Caco-2 (cell line): ENCODE results near the gene CYB561. TPM values are rescaled to one million over a fixed set of nuclear protein-coding genes. Genes with fewer than 3 reads are reported as not detected.

Source experiments
- Bru-seq: library from RNA; stranded (reverse); fragments of 400-500 nt; gene quantifications from one replicate; lab custom pipeline; 2021; lab: Mats Ljungman, UMichigan
- BruChase-seq, 2 experiments: library from RNA; stranded (reverse); fragments of 400-500 nt; gene quantifications; one replicate each; lab custom pipeline; 2021; lab: Mats Ljungman, UMichigan
- BruUV-seq: library from RNA; stranded (reverse); fragments of 400-500 nt; replicated peaks from 2 replicates; lab custom pipeline; 2021; lab: Mats Ljungman, UMichigan
- CTCF ChIA-PET: fragments of 300-600 bp; sonication (Branson Sonifier 250); formaldehyde crosslinking; loops from one replicate; lab custom pipeline; 2022; ENCODE audit warnings: antibody characterized with exemption; lab: Charles Lee
- POLR2A ChIA-PET: fragments of 300-600 bp; sonication (Branson Sonifier 250); formaldehyde crosslinking; loops from one replicate; lab custom pipeline; 2022; ENCODE audit warnings: antibody characterized with exemption; lab: Charles Lee
- DNase-seq, 2 experiments: peaks; one replicate each; pipeline versions ENCODE4 v3.0.0 to v3.0.0-alpha.2; 2020 to 2022
- H3K27me3 ChIP-seq: replicated peaks from 2 replicates; pipeline ENCODE4 v1.6.0; 2011; ENCODE audit warnings: low read length; ENCODE audit not compliant: control insufficient read depth, insufficient read depth
- H3K36me3 ChIP-seq: 2 replicates; pipeline ENCODE4 v1.5.1; 2011; ENCODE audit warnings: low read length; ENCODE audit not compliant: control insufficient read depth, insufficient read depth
- H3K4me1 ChIP-seq: fragments of 250-450 bp; sonication (Bioruptor Pico); 2 replicates; pipeline ENCODE4 v1.5.1; 2020; ENCODE audit warnings: mild to moderate bottlenecking
- H3K4me3 ChIP-seq: 2 replicates; pipeline ENCODE4 v1.5.1; 2011; ENCODE audit warnings: low read depth, mild to moderate bottlenecking, control low read depth, low read length
- H3K9me3 ChIP-seq: fragments of 250-450 bp; sonication (Bioruptor Pico); 2 replicates; pipeline ENCODE4 v1.5.1; 2020; ENCODE audit warnings: mild to moderate bottlenecking, moderate library complexity
- H3K27ac Mint-ChIP-seq: one replicate; pipeline ENCODE4 v1.8.0; 2022; ENCODE audit warnings: mixed read lengths; ENCODE audit not compliant: unreplicated experiment
- H3K27me3 Mint-ChIP-seq: one replicate; pipeline ENCODE4 v1.8.0; 2022; ENCODE audit warnings: mixed read lengths; ENCODE audit not compliant: insufficient read depth, unreplicated experiment
- H3K36me3 Mint-ChIP-seq: one replicate; pipeline ENCODE4 v1.8.0; 2022; ENCODE audit warnings: mild to moderate bottlenecking, mixed read lengths; ENCODE audit not compliant: insufficient read depth, unreplicated experiment
- H3K4me1 Mint-ChIP-seq: one replicate; pipeline ENCODE4 v1.8.0; 2022; ENCODE audit warnings: low read depth, mixed read lengths; ENCODE audit not compliant: unreplicated experiment
- H3K4me3 Mint-ChIP-seq: one replicate; pipeline ENCODE4 v1.8.0; 2022; ENCODE audit warnings: mild to moderate bottlenecking, moderate library complexity, mixed read lengths; ENCODE audit not compliant: unreplicated experiment
- H3K9me3 Mint-ChIP-seq: one replicate; pipeline ENCODE4 v1.8.0; 2022; ENCODE audit warnings: mixed read lengths; ENCODE audit not compliant: unreplicated experiment
- intact Hi-C: fragments of 100-400 bp; cut with micrococcal nuclease; formaldehyde crosslinking; loops from one replicate; pipeline ENCODE4 v1.10.0; 2022; ENCODE audit not compliant: unreplicated experiment
- long read RNA-seq: library from polyadenylated mRNA; stranded (forward); transcript quantifications from one replicate; pipeline ENCODE4 v2.0.0, GENCODE V29; 2022
- total RNA-seq: library from RNA; stranded (reverse); gene quantifications from 2 replicates; pipeline ENCODE4 v1.2.3, GENCODE V29; 2022
- TF ChIP-seq, protein P1 (sequence below), 2 experiments: fragments of 200-600 bp in 1 of 2; IDR thresholded peaks; 1 replicate in 1 of 2; 2 replicates in 1 of 2; pipeline versions ENCODE4 v1.5.1 to v1.8.0; 2011 to 2022; ENCODE audit warnings: antibody characterized with exemption in 1 of 2, control low read depth in 1 of 2, inconsistent platforms in 1 of 2, low read depth in 1 of 2, low read length in 1 of 2, mild to moderate bottlenecking in 1 of 2, moderate library complexity in 1 of 2; ENCODE audit not compliant: insufficient read depth in 1 of 2, severe bottlenecking in 1 of 2, unreplicated experiment in 1 of 2

CYB561 gene, protein sequence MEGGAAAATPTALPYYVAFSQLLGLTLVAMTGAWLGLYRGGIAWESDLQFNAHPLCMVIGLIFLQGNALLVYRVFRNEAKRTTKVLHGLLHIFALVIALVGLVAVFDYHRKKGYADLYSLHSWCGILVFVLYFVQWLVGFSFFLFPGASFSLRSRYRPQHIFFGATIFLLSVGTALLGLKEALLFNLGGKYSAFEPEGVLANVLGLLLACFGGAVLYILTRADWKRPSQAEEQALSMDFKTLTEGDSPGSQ
- total RNA-seq (46.3 and 48.3 TPM in 2 replicates), Bru-seq, nascent RNA (percentile 61 among the genes with signal in this experiment), BruChase-seq, experiment 1, labeled RNA remaining after a 2-hour chase (percentile 73 among the genes with signal in this experiment), BruChase-seq, experiment 2, labeled RNA remaining after a 6-hour chase (percentile 89 among the genes with signal in this experiment)
- long read RNA-seq, transcript CYB561-203 (6 exons, 3,151 nt): major isoform, 14 of 44 reads
- long read RNA-seq, transcript CYB561-201 (6 exons, 3,001 nt): major isoform, 14 of 44 reads
- long read RNA-seq, partial matches to known transcripts: 4 of 44 reads
- long read RNA-seq, other reads (novel, unspliced or antisense): 7 of 44 reads

DNA sequence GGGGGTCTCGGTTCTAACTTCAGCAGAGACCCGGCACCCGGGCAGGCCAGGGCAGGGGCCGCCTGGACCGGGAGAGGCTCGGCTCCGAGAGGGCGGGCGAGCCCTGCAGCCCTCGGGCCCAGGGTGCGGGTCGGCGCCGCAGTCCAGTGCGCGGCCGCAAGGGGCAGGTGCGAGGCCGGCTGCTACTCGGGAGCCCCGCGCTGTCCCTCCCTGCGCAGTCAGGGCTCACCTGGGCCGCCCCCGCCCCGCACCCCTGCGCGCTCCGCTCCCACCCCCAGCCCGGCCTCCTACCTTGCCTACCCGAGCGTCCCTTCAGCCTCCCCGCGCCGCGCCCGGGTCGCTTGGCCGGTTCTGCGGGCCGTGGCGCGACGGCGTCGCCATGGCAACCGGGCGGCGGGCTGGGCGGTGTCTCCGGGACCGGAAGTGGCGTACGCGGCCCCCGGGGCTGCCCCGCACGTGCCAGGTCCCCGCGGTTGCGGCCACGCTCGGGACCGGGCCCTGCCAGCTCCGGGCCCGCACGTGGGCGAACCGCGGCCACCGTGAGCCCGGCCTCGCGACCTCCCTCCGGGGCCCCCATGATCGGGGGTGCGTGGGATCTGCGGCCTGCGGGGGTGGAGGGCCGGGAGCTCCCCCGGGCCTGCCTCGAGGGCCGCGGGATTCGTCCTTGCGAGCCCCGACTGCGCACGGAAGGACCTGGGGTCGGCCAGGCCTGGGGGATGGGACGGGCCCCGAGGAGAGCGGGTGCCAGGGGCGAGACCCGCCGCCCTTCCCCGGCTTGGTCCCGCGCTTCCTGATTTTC lies at the start of gene CYB561:
Gene CYB561 (minus strand): TSS at position 353 of the 799 bp plus-strand sequence. CDS start 8,759 bp downstream, outside the sequence.
- ChIA-PET CTCF (interaction anchor here (0.5 to 3.0 kb wide), 8 partner anchors 11 to 296 kb away, joined by 3 to 17 read pairs (median 4); partner anchors contain the start of gene ACE), POLR2A (interaction anchor here (0.8 to 1.1 kb wide), 2 partner anchors 14 to 175 kb away, joined by 3 to 4 read pairs; no protein-coding TSS in a partner anchor)
- no peaks in the 10 kb centered on the region for H3K27me3 Mint-ChIP-seq
- Histone ChIP-seq H3K4me3 (peak within 1 kb of the TSS; percentile 85), H3K4me1 (peaks cover 14% of the 10 kb centered on the region), H3K9me3 (no peaks in the 10 kb centered on the region), H3K36me3 (no peaks in the 10 kb centered on the region), H3K27me3 (no peaks in the 10 kb centered on the region)
- peak; percentile 91 to 97 for DNase-seq
- intact Hi-C loops: loop anchor here (1.0 to 5.0 kb wide), 5 partner anchors 18 to 166 kb away; partner anchors contain the start of genes ACE, DCAF7 and KCNH6
- TF ChIP-seq, protein P1, sequence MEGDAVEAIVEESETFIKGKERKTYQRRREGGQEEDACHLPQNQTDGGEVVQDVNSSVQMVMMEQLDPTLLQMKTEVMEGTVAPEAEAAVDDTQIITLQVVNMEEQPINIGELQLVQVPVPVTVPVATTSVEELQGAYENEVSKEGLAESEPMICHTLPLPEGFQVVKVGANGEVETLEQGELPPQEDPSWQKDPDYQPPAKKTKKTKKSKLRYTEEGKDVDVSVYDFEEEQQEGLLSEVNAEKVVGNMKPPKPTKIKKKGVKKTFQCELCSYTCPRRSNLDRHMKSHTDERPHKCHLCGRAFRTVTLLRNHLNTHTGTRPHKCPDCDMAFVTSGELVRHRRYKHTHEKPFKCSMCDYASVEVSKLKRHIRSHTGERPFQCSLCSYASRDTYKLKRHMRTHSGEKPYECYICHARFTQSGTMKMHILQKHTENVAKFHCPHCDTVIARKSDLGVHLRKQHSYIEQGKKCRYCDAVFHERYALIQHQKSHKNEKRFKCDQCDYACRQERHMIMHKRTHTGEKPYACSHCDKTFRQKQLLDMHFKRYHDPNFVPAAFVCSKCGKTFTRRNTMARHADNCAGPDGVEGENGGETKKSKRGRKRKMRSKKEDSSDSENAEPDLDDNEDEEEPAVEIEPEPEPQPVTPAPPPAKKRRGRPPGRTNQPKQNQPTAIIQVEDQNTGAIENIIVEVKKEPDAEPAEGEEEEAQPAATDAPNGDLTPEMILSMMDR (IDR thresholded peaks at IDR 0.05; ENCODE audit: insufficient read depth in 1 of 2, low read depth in 1 of 2, low read length in 1 of 2, severe bottlenecking in 1 of 2, unreplicated experiment in 1 of 2): peak; percentile 62 to 77
- peaks cover 19% of the 10 kb centered on the region for H3K36me3 Mint-ChIP-seq
- H3K4me3 Mint-ChIP-seq: peak within 1 kb of the TSS; percentile 72
- H3K9me3 Mint-ChIP-seq: no peaks in the 10 kb centered on the region
- peaks cover 7% of the 10 kb centered on the region for H3K4me1 Mint-ChIP-seq
- BruUV-seq: no TSS peak
- peak within 1 kb of the TSS; percentile 90 for H3K27ac Mint-ChIP-seq

DNA sequence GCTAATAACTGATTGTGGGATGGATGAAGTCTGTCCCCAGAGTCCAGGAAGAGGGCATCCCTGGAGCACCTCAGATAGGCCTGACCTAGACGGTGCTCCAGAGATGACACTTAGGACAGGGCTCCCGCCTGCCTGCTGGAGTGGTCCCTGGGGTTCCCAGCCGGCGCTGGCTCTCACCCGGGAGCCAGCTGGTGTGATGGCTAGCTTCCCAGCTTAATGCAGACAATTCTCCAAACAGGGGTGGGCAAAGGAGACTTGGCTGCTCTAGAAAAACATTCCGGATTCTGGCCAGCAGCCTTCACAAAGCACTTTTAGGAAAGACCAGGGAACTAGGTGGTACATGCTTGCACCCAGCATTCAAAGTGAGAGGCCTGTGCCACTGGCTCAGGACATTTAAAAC lies 49.4 kb upstream of the CYB561 start:
- Mint-ChIP-seq H3K36me3 (no peaks in the 10 kb centered on the region), H3K27me3 (peaks cover 5% of the 10 kb centered on the region), H3K4me1 (no peaks in the 10 kb centered on the region), H3K4me3 (no peak overlapping the region), H3K27ac (no peak overlapping the region), H3K9me3 (no peaks in the 10 kb centered on the region)
- Histone ChIP-seq H3K36me3 (no peaks in the 10 kb centered on the region), H3K4me3 (no peak overlapping the region), H3K4me1 (0 out of 2 replicates have a peak, but pooled peaks cover 7% of the 10 kb centered on the region), H3K27me3 (no peaks in the 10 kb centered on the region; the same call in 1 of the 2 replicates), H3K9me3 (no peaks in the 10 kb centered on the region)
- BruUV-seq: no TSS peak
- no peak for DNase-seq
- intact Hi-C loops: no loop called here
- POLR2A ChIA-PET: interaction anchor here (0.5 kb wide), 1 partner anchor 612 kb away, joined by 3 read pairs; no protein-coding TSS in a partner anchor
- TF ChIP-seq, protein P1 (IDR thresholded peaks at IDR 0.05; ENCODE audit: insufficient read depth in 1 of 2, low read depth in 1 of 2, low read length in 1 of 2, severe bottlenecking in 1 of 2, unreplicated experiment in 1 of 2): no peak
- CTCF ChIA-PET: interaction anchor here (1.1 to 1.3 kb wide), 2 partner anchors 70 to 89 kb away, joined by 3 to 4 read pairs; no protein-coding TSS in a partner anchor
